ENCODE data around the gene ANXA2.
"Not testable (repeated sequence)": the region's sequence is repeated elsewhere in the genome, so short reads cannot be mapped to it uniquely, and the experiment has no call there.

The ANXA2 gene

DNA sequence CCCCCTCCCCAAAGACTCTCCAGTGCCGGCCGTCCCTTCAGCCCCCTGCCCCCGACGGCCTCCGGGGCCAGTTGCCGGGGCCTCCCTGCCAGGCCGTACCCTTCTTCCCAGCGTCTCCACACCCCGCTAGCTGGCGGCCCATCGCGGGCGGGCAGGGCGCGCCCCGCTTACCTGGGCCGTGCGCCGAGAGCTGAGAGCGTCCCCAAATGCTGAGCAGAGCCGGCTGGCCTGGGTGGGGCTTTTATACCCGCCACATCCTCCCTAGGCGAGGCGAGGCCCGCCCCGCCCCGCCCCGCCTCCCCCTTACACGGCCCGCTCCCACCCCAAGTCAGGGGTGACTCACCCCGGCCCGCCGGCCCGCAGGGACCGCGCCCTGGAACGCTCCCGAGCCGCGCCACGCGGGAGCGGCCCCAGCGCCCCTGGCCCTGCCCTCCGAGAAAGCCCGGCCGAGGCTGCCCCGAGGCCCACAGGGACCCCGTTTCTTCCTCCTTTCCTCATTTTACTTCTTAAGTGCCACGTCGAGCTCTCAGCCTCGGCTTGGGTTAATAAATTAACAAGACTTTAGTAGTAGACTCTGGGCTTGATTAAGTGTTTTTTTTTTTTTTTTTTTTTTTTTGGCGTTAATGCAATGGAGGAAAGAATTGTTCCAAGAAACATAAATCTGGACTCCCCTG is at the start of gene ANXA2:
Gene ANXA2 (minus strand): TSS at position 215 of the 674 bp plus-strand sequence. CDS start 11,911 bp downstream, outside the sequence.
- DNase-seq (ENCODE audit: insufficient read length, low spot score) (peak; percentile 72), FAIRE-seq (no peak)

DNA sequence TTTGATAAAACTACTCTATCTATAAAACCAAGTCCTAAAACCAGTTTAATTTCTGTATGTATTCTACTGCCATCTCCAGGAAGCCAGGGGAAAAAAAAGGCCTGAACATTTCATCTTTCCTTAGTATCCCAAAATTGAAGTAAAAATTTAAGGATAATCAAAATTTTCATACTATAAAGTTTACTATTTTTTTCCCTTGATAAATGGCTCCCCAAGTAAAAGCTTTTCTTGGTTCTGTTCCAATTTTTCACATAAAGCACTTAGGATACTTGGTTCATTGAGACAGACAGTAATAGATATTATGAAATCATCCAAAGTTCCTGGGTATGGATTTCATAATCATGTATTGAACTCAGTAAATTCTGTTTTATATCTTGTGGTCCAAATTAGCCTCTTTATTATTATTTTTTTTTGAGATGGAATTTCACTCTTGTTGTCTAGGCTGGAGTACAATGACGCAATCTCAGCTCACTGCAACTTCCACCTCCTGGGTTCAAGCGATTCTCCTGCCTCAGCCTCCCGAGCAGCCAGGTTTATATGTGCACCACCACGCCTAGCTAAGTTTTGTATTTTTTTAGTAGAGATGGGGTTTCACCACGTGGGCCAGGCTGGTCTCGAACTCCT is 46.6 kb upstream of the ANXA2 start:
- FAIRE-seq: no peak

DNA sequence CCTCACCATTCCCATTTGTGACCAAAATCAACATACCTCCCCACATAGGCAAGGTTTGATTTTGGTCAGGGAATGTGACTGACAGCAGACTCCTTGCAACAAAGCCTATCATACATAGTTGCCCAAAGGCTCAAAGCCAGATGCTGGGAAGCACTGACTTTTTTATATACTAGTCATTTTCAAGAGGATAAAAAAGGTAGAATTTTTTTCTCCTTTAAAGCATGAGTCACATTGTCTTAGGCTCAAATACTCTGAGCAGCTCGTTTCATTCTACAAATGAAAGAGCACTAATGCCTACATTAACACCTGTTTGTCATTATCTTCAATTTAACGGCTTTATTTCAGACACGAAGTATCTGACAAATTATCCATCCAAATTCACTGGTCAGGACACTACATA is 45.0 kb upstream of the ANXA2 start:
- FAIRE-seq (no peak), DNase-seq (ENCODE audit: insufficient read length, low spot score) (no peak)

More for the DNA sequence above, 46.6 kb upstream of the ANXA2 start:
- no peak for DNase-seq (ENCODE audit: insufficient read length, low spot score)

GRCh38 chr15:60442031-60442650 is 44.4 kb upstream of the ANXA2 start:
- no peak for FAIRE-seq

GRCh38 chr15:60441331-60441730 is 43.5 kb upstream of the ANXA2 start:
- FAIRE-seq: peak; percentile 83

More at GRCh38 chr15:60442031-60442650, 44.4 kb upstream of the ANXA2 start:
- DNase-seq (ENCODE audit: insufficient read length, low spot score): no peak

GRCh38 chr15:60438646-60439045 is 40.9 kb upstream of the ANXA2 start:
- DNase-seq (ENCODE audit: insufficient read length, low spot score) (no peak), FAIRE-seq (no peak)

More at GRCh38 chr15:60441331-60441730, 43.5 kb upstream of the ANXA2 start:
- DNase-seq (ENCODE audit: insufficient read length, low spot score): no peak

GRCh38 chr15:60428935-60429334 is 31.1 kb upstream of the ANXA2 start:
- DNase-seq (ENCODE audit: insufficient read length, low spot score) (no peak), FAIRE-seq (no peak)

DNA sequence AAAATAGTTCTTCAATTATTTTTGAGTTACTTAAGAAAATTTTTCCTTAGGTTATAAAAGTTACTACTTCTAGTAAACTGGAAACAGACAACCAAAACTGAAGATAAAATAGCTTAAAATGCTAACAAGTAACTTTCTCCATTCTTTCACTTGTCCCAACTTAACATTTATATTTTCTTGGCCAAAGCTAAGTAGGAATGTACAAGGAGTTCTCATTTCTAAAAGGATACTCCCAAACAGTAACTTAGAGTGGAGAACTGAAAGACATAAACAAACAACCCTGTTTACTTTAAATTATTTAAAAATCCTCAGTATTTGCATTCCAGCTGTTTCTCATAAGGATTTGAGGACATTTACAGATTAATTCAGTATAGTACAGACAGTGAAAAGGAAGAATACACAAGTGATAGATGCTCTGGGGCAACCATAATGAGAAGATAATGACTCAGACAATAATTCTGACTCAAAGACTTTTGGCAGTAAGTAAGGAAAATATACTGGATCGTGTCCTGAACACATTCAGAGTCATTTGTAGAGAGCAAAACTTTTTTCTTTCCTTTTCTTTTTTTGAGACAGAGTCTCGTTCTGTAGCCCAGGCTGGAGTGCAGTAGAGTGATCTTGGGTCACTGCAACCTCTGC is 29.2 kb upstream of the ANXA2 start:
- no peak for FAIRE-seq
- no peak for DNase-seq (ENCODE audit: insufficient read length, low spot score)

DNA sequence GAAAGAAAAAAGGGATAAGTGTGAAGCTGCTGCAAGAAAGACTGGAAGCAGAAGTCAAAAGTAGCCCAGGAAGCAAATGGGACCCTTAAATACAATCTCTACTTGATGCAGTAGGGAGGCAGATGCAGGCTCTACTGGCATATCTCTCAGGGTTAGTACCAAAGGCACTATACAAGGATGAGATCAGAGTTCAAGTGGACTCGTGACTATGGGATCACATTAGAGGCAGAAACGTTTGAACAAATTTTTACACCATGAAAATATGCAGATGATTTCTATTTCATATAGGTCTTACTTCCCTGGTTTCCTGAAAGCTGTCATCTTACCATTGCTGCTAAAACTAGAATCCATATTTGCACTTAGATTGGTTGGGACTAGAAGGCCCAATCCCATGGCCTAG is 27.7 kb upstream of the ANXA2 start:
- FAIRE-seq: no peak

GRCh38 chr15:60424006-60424405 is 26.2 kb upstream of the ANXA2 start:
- no peak for DNase-seq (ENCODE audit: insufficient read length, low spot score)
- FAIRE-seq: no peak

More for the DNA sequence above, 27.7 kb upstream of the ANXA2 start:
- no peak for DNase-seq (ENCODE audit: insufficient read length, low spot score)

- DNase-seq (ENCODE audit: insufficient read length, low spot score): no peak
- no peak for FAIRE-seq
Observed at GRCh38 chr15:60423537-60423936, 25.8 kb upstream of the ANXA2 start.

GRCh38 chr15:60421544-60421943 is 23.8 kb upstream of the ANXA2 start:
- DNase-seq (ENCODE audit: insufficient read length, low spot score) (no peak), FAIRE-seq (no peak)

GRCh38 chr15:60420203-60420716 is 22.5 kb upstream of the ANXA2 start:
- FAIRE-seq (no peak), DNase-seq (ENCODE audit: insufficient read length, low spot score) (no peak)

DNA sequence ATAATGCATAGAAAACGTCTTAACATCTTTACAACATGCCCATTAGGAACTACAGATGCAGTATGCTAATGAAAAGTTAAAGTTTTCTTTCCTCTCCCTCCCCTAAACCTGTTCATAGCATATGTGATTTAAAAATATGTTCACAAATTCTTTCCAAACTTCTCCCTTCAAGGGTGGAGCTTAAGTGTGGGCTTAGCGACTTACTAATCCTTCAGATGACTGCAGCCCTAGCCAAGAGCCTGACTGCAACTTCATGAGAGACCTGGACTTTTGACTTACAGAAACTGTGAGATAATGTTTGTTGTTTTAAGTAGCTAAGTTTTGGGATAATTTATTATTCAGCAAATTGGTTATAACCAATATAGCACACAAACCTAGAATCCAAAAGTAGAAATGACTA is 22.0 kb upstream of the ANXA2 start:
- DNase-seq (ENCODE audit: insufficient read length, low spot score) (no peak), FAIRE-seq (no peak)

DNA sequence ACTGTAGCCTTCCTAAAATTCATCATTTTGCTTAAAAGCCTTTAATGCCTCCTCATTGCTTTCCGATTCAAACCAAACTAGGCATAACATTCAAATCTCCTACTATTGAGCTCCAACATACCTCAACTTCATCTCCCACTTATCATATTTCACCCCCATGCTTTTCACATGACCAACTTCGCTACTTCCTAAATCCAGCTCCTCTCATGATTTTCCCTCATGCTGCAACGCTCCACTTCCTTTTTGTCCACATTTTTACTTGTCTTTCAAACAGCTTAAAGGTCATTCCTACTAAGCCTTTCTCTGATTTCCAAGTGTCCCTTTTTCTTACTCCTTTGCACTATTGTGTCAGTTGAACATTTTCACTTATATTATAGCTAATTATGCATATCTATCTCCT is 20.3 kb upstream of the ANXA2 start:
- DNase-seq (ENCODE audit: insufficient read length, low spot score) (no peak), FAIRE-seq (no peak)

- DNase-seq (ENCODE audit: insufficient read length, low spot score) (no peak), FAIRE-seq (no peak)
Observed at GRCh38 chr15:60417112-60417511, 19.3 kb upstream of the ANXA2 start.

DNA sequence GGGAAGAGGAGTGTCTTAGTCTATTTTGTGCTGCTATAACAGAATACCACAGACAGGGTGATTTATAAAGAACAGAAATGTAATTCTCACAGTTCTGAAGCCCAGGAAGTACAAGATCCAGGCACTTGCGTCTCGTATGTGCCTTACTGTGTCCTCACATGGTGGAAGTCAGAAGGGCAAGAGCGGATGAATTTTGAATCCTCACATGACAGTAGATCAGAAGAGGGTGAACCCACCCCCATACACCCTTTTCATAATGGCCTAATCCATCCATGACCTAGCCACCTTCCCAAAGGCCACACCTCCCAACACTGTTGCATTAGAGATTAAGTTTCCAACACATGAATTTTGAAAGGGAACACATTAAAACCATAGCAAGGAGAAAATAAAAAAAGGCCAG is 18.7 kb upstream of the ANXA2 start:
- FAIRE-seq (no peak), DNase-seq (ENCODE audit: insufficient read length, low spot score) (no peak)

- FAIRE-seq (no peak), DNase-seq (ENCODE audit: insufficient read length, low spot score) (no peak)
Observed at GRCh38 chr15:60414016-60414682, 16.4 kb upstream of the ANXA2 start.

DNA sequence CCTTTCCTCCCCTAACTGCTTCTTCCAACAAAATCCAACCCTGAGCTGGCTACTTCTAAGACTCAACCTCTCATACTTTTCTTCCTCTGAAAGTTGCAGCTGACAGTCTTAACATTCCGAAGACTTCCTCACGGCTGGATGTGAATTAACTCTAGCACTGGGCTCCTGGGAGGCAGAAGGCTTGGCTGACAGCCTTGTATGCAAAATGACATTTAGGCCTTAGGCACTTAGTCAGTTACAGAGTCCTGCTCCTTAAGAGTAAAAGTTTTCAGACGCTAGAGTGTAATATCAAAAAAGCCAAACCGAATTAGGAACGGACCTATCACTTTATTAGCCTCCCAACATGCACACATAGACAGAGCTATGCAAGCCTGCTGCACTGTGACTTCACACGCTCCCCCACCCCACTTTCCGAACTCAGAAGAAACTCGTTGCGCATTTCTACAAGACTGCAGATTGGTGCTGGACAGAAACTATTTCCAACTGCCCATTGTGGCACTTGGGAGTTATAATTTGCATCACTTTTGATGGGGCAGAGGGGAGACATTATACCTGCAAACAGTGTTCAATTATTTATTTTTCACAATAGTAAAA is 15.5 kb upstream of the ANXA2 start:
- DNase-seq (ENCODE audit: insufficient read length, low spot score) (no peak), FAIRE-seq (no peak)

GRCh38 chr15:60412807-60413206 is 15.0 kb upstream of the ANXA2 start:
- not testable (repeated sequence) for FAIRE-seq

More at GRCh38 chr15:60412807-60413206, 15.0 kb upstream of the ANXA2 start:
- DNase-seq (ENCODE audit: insufficient read length, low spot score): not testable (repeated sequence)

All from GM19239 (cell line).